ENCODE measurements around the gene ITPRIPL1.

GRCh38 chr2:96344011-96344410, 18.9 kb downstream of the ITPRIPL1 start:
- no peak for TF ChIP-seq CTCF (IDR thresholded peaks at IDR 0.05)
- TF ChIP-seq EP300 (IDR thresholded peaks at IDR 0.05; ENCODE audit: borderline replicate concordance in 1 of 2, low read depth in 1 of 2, low read length in 1 of 2) = no peak
- TF ChIP-seq, protein P1, sequence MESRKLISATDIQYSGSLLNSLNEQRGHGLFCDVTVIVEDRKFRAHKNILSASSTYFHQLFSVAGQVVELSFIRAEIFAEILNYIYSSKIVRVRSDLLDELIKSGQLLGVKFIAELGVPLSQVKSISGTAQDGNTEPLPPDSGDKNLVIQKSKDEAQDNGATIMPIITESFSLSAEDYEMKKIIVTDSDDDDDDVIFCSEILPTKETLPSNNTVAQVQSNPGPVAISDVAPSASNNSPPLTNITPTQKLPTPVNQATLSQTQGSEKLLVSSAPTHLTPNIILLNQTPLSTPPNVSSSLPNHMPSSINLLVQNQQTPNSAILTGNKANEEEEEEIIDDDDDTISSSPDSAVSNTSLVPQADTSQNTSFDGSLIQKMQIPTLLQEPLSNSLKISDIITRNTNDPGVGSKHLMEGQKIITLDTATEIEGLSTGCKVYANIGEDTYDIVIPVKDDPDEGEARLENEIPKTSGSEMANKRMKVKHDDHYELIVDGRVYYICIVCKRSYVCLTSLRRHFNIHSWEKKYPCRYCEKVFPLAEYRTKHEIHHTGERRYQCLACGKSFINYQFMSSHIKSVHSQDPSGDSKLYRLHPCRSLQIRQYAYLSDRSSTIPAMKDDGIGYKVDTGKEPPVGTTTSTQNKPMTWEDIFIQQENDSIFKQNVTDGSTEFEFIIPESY (IDR thresholded peaks at IDR 0.05; ENCODE audit: borderline replicate concordance, low read depth) = no peak
- no peak for TF ChIP-seq RCOR1 (IDR thresholded peaks at IDR 0.05; ENCODE audit: low read length)
- no peak for TF ChIP-seq EZH2phosphoT487 (IDR thresholded peaks at IDR 0.05; ENCODE audit: borderline replicate concordance, low read depth)
- TF ChIP-seq JUND (IDR thresholded peaks at IDR 0.05) = no peak
- TF ChIP-seq TAF1 (IDR thresholded peaks at IDR 0.05; ENCODE audit: borderline replicate concordance, low read depth, low read length) = no peak
